Transverse colon (tissue), 4 donors: ENCODE data around the gene RAD23A. TPM values are rescaled to one million over a fixed set of nuclear protein-coding genes. Genes with fewer than 3 reads are reported as not detected.

Experiments used
- DNase-seq: peaks from one replicate; pipeline ENCODE4 v3.0.0-alpha.2; 2019
- H3K27ac ChIP-seq, 4 donors: fragments of 200-600 bp; sonication (generic); 2 replicates each; pipeline ENCODE4 v1.5.1; 2016 to 2018; ENCODE audit warnings: inconsistent platforms in 4 of 4
- H3K27me3 ChIP-seq: fragments of 200-600 bp; sonication (generic); 2 replicates; pipeline ENCODE4 v1.5.1; 2017; ENCODE audit warnings: inconsistent platforms
- H3K36me3 ChIP-seq, 4 donors: fragments of 200-600 bp; sonication (generic); 2 replicates each; pipeline ENCODE4 v1.5.1; 2017 to 2019; ENCODE audit warnings: inconsistent platforms in 4 of 4
- H3K4me1 ChIP-seq, 4 donors: fragments of 200-600 bp; sonication (generic); 2 replicates each; pipeline ENCODE4 v1.5.1; 2017 to 2020; ENCODE audit warnings: inconsistent platforms in 4 of 4
- H3K4me3 ChIP-seq, 4 donors: fragments of 200-600 bp; sonication (generic); 1 replicate in 1 of 4; 2 replicates in 3 of 4; pipeline versions ENCODE4 v1.5.1 to v1.6.1; 2017 to 2019; ENCODE audit warnings: inconsistent platforms in 4 of 4
- H3K9me3 ChIP-seq, 2 donors: fragments of 200-600 bp; sonication (generic); 2 replicates each; pipeline ENCODE4 v1.5.1; 2017 to 2019; ENCODE audit warnings: inconsistent platforms in 2 of 2
- EP300 ChIP-seq: sonication (generic); formaldehyde crosslinking; IDR thresholded peaks from one replicate; pipeline ENCODE4 v1.6.1; 2017; ENCODE audit warnings: antibody characterized with exemption, low read depth
- POLR2A ChIP-seq: fragments of 450-650 bp; IDR thresholded peaks from one replicate; pipeline ENCODE4 v1.6.1; 2016; ENCODE audit warnings: antibody characterized with exemption, mild to moderate bottlenecking, moderate library complexity
- POLR2AphosphoS5 ChIP-seq, 3 donors: sonication (generic); formaldehyde crosslinking; IDR thresholded peaks; one replicate each; pipeline ENCODE4 v1.6.1; 2016; ENCODE audit warnings: antibody characterized with exemption in 3 of 3
- WGBS, 2 donors: methylation state at CpG; one replicate each; pipeline ENCODE4 v1.1.5; 2018; ENCODE audit warnings: low coverage in 1 of 2; 5-methylcytosine and 5-hydroxymethylcytosine counted together
- in situ Hi-C, 4 donors: fragments of 200-750 bp; cut with MboI; loops; one replicate each; pipeline versions ENCODE4 v1.15.0 to v1.15.1; 2017; ENCODE audit warnings: low sequenced_read_pairs in 3 of 4, low pct_ligation_motif_present in 1 of 4, low pct_unique_long_range_greater_than_20kb in 1 of 4
- intact Hi-C: fragments of 100-400 bp; cut with DNase I; formaldehyde crosslinking; loops from one replicate; pipeline ENCODE4 v1.15.1; 2023; ENCODE audit warnings: low total_unique reads
- total RNA-seq, 4 donors: library from RNA; depleted of rRNA; stranded (reverse); fragments of >200 nt; gene quantifications; one replicate each; pipeline ENCODE4 v1.1.0, GENCODE V29; 2016
- TF ChIP-seq, protein P1 (sequence below), 5 experiments: fragments of 200-600 bp in 3 of 5; fragments of 450-650 bp in 2 of 5; sonication (generic) in 3 of 5; IDR thresholded peaks; 1 replicate in 2 of 5; 2 replicates in 3 of 5; pipeline ENCODE4 v1.5.1; 2016 to 2017; ENCODE audit warnings: antibody characterized with exemption in 5 of 5, inconsistent platforms in 3 of 5, mild to moderate bottlenecking in 2 of 5, moderate library complexity in 1 of 5

Gene RAD23A
- total RNA-seq, 4 donors from 2014 or later, result 57.9 to 87.9 (median 75.9) TPM

DNA sequence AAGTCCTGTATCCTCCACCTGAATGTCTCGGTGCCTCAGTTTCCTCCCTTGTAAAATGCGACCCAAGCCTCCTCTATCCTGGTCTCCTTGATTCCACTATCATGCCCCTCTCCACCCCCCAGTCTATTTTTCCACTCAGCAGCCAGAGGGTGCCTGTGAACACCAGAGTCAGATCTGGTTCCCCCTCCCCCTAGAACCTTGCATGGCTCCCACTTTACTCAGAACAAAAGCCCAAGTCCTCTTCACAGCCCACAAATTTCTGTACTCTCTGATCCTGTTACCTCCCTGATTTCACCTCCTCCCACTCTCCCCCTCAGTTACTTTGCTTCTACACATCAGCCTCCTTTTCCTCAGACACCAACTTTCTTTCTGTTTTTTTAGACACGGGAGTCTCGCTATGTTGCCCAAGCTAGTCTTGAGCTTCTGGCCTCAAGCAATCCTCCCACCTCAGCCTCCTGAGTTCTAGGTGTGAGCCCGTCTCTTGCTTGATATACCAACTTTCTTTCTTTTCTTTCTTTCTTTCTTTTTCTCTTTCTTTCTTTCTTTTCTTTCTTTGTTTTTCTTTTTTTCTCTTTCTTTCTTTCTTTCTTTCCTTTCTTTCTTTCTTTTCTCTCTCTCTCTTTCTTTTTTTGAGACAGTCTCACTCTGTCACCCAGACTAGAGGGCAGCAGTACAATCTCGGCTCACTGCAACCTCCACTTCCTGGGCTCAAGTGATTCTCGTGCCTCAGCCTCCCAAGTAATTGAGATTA lies 24.6 kb downstream of the RAD23A start:
- TF ChIP-seq POLR2AphosphoS5 (IDR thresholded peaks at IDR 0.05), result no peak
- TF ChIP-seq, protein P1, sequence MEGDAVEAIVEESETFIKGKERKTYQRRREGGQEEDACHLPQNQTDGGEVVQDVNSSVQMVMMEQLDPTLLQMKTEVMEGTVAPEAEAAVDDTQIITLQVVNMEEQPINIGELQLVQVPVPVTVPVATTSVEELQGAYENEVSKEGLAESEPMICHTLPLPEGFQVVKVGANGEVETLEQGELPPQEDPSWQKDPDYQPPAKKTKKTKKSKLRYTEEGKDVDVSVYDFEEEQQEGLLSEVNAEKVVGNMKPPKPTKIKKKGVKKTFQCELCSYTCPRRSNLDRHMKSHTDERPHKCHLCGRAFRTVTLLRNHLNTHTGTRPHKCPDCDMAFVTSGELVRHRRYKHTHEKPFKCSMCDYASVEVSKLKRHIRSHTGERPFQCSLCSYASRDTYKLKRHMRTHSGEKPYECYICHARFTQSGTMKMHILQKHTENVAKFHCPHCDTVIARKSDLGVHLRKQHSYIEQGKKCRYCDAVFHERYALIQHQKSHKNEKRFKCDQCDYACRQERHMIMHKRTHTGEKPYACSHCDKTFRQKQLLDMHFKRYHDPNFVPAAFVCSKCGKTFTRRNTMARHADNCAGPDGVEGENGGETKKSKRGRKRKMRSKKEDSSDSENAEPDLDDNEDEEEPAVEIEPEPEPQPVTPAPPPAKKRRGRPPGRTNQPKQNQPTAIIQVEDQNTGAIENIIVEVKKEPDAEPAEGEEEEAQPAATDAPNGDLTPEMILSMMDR (IDR thresholded peaks at IDR 0.05), result no peak
- TF ChIP-seq EP300, result no peak
- no peak for TF ChIP-seq POLR2A
- in situ Hi-C loops, result loop anchor here in 3 of 4 donors (10.0 to 25.0 kb wide), 2 partner anchors 292 to 295 kb away; no protein-coding TSS in a partner anchor
- WGBS, 2 donors, result 80 to 88% methylated on average over 6 to 7 of the region's 7 CpGs

DNA sequence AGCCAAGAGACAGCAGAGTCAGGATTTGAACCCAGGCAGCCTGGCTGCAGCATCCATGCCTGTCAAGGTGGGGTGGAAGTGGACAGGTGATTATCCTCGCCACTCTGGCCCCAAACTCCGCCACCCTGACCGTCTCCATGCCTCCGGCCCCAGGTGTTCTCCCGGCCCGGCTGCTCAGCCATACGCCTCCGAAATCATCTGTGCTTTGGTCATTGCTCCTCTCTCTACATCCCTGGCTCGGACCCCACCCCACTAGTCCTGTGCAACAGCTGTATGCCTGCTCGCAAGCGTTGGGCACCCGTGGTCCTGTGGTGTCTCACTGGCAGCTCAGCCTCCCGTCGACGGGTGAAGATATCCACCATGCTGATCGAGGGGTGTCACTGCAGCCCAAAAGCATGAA lies 27.6 kb downstream of the RAD23A start:
- 85 to 100% methylated on average over 1 to 16 of the region's 16 CpGs for WGBS, 2 donors
- intact Hi-C loops, result no loop called here
- TF ChIP-seq, protein P1 (IDR thresholded peaks at IDR 0.05), result no peak
- TF ChIP-seq POLR2AphosphoS5 (IDR thresholded peaks at IDR 0.05), result no peak
- no peak for TF ChIP-seq POLR2A
- TF ChIP-seq EP300, result no peak
- Histone ChIP-seq H3K36me3 (no peaks in the 10 kb centered on the region), H3K27me3 (no peaks in the 10 kb centered on the region), H3K4me3 (no peak overlapping the region), H3K4me1 (peaks cover 0 to 3% (median 0%) of the 10 kb centered on the region in 4 donors), H3K9me3 (no peaks in the 10 kb centered on the region), H3K27ac (no peak overlapping the region)
- in situ Hi-C loops, result loop anchor here in 3 of 4 donors (10.0 to 25.0 kb wide), 2 partner anchors 289 to 292 kb away; no protein-coding TSS in a partner anchor
- DNase-seq, result no peak

More for the DNA sequence above, 24.6 kb downstream of the RAD23A start:
- Histone ChIP-seq H3K36me3 (no peaks in the 10 kb centered on the region), H3K27ac (peak overlapping the region in 3 of 4 donors; percentile 55 to 63 (median 63)), H3K27me3 (no peaks in the 10 kb centered on the region), H3K4me1 (peaks cover 0 to 7% (median 5%) of the 10 kb centered on the region in 4 donors), H3K9me3 (no peaks in the 10 kb centered on the region), H3K4me3 (no peak overlapping the region)
- no peak for DNase-seq
- intact Hi-C loops, result no loop called here

DNA sequence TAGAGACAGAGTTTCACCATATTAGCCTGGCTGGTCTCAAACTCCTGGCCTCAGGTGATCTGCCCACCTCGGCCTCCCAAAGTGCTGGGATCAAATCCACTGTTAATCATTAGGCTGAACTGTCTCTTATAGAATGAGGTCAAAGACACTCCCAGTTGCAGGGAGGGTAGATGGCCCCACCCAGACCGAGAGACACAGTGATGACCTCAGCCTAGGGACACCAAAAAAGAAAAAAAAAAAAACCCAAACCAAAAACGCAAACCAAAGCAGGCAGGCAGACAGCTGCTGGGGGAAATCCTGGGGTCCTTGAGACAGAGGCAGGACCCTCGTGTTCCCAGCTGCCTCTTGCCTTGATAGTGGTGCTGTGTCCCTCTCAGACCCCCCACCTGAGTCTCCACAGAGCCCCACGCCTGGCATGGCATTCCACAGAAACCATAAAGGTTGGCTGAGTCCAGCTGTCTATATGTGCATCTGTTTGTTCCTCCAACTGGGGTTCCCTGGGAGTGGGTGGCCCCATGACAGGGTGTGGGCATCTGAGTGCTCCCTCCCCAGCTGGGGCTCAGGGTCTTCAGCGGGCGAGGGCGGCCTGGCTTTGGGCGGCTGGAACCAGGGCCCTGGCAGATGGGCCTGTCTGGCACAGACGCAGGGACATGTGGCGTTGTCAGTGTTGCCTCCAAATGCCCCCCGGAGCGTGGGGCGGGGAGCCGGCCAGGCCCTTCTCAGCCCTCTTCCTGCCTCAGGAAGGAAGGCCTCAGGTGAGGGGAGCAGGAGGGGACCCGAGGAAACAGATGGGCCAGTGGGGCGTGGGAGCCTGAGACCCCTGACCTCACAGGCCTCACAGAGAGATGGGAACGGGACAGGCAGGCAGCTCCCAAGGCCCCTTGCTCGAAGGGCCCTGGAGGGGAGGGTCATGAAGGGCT lies 28.9 kb downstream of the RAD23A start:
- Histone ChIP-seq H3K4me1 (peaks cover 0 to 3% (median 0%) of the 10 kb centered on the region in 4 donors), H3K4me3 (no peak overlapping the region), H3K27me3 (no peaks in the 10 kb centered on the region), H3K27ac (no peak overlapping the region), H3K9me3 (no peaks in the 10 kb centered on the region), H3K36me3 (no peaks in the 10 kb centered on the region)
- in situ Hi-C loops, result loop anchor here (5.0 to 25.0 kb wide), 5 partner anchors 113 to 290 kb away; no protein-coding TSS in a partner anchor
- intact Hi-C loops, result loop anchor here (5.0 kb wide), 1 partner anchor 288 kb away; no protein-coding TSS in a partner anchor
- TF ChIP-seq POLR2AphosphoS5 (IDR thresholded peaks at IDR 0.05) (no peak), POLR2A (no peak), EP300 (no peak)
- TF ChIP-seq, protein P1 (IDR thresholded peaks at IDR 0.05), result no peak
- DNase-seq, result no peak
- 52 to 66% methylated on average over 2 to 18 of the region's 19 CpGs for WGBS, 2 donors
